GM18511 (cell line): Measurements from ENCODE around the gene FAP.

ENCODE experiments used
- ATAC-seq: cut with Tn5 transposase; IDR thresholded peaks from one replicate; pipeline ENCODE4 v1.9.1; 2021; ENCODE audit warnings: mild to moderate bottlenecking, moderate library complexity; ENCODE audit not compliant: unreplicated experiment

The FAP gene

DNA sequence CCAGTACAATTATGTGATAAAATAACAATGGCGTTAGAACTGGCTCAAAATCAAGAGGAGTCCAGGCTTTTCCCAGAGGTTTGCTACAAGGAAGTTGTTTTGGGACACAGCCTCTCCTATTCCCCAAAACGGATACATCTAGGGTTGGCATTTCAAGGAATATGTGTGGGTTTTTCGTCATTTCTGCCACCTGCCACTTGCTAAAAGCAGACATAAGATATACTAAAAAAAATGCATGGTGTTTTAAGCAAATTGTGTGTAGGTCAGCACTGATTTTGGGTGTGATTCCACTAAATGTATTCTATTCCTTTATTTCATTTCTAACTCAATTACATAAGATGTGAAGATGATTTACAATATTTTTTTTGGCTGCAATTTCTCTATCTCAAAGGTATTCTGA, 54.8 kb downstream of the FAP start:
- ATAC-seq = no peak

DNA sequence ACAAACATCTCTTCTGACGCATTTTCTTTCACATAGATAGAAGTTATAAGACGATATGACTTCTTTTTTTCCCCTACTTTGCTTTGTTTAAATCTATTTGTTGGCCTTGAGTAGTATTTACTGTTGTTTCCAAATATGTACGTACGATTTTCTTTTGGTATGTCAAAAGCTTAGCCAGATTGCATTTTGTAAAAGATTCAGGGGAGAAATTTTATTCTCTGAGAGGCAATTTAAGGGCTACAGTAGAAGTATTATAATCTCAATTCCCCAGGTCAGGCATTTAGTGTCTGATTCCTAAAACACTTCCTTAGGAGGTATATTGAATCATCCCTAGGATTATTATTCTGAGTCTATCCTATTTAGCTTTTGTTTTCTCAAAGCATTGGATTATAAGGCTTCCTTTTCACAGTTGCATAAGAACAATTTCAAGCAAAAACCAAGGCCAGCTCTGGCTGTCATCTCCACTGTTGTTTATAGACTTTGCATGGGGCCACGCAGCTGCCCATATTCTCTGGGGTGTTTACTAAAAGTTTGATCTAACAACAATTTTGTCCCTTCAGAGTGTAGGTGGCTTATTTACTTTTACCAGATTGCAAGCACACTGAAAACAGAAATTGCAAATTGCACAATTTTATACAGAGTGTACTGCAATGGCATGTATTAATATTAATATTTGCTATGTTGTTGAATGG, 57.6 kb downstream of the FAP start:
- no peak for ATAC-seq

DNA sequence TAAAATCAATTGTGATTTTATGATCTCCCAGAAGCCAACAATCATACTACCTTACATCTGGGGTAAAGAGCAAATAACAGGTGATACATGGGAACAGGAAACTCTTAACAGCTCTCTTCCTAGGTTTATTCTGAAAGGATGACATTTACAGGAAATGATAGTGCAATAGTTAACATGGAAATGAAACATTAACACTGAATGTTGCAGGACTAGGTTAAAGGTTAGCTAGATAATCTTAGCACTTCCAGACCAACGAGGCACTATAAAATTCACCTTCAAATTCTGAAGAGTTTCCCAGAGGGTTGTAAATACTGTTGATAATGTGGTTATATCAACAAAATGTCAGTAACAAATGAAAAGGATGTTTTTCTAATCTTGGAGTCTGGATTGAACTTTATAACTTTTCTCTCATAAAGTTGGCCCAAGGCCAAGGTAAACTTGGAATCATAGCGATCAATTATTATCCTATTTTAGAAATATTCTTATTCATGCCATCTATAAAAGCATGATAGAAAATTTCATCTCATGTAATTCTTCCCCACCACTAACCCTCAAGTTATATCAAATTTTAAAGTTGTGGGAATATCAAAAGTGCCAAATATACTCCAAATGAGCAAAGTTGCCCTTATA, 58.3 kb downstream of the FAP start:
- ATAC-seq = no peak

DNA sequence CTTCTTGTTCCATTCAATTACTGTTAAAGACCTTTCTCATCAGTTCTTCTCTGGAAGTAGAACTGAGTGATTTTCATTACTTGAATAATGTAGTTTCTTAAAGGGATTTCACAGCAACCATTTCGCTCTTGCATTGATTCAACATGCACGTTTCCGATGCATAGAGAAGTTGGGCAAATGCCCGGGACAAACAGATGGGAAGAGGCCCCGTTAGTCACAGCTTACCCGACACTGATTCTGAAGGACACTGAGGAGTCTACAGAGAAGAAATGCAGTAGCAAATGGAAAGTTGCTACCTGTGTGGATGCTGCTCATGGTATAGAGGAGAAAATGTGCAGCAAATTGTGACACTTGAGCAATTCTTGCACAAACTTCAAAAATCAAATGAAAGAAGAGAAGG, 58.9 kb downstream of the FAP start:
- ATAC-seq = no peak

DNA sequence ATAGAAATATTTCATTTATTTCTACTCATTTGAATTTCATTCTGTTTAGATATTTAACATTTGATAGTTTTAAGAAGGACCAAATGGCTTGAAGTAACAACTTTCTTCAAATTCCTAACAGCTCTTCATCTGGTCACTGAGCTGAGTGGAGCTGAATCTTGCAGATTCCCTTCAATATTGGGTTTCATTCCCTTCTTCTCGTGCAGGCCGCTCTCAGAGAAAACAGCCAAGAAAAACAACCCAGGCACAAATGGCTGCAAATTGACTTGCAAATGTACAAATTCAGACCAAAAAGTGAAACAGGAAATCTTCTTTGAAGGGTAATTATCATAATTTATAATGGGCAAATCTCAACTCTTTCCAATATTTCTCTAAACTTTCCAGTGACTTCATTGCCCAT, 60.9 kb downstream of the FAP start:
- no peak for ATAC-seq

DNA sequence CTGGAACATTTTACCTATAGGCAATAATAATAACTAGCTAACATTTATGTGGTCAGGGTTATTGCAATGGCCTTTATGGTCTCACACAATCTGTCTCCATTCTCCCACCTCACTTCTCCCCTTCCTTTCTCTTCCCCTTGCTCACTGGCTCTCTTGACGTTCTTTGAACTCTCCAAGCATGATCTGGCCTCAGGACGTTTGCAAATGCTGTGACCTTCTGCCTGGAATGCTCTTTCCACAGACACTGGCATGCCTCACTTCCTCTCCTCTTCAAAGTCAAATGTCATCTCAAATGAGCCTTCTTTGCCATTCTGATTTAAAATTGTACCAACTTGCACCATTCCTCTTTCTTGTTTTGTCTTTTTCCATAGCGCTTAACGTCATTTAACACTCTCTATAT, 65.9 kb downstream of the FAP start:
- ATAC-seq = no peak

DNA sequence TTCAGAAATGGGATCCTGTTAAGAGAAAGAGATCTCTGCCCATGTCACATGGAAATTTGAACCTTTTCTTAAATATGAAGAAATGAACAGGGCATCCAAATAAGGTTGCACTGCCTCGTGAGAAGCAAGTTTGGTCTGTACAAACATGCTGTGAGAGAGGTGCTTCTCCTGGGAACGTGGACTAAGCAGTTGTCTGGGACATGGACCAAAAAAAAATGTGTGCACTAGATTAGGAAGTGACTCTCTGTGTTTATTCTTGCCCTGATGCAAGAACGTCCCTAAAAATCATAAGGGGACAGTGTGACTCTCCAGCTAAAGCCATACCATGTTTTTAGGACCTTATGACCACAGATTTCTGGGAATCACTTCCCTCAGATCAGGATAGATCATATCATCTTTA, 67.5 kb downstream of the FAP start:
- no peak for ATAC-seq

DNA sequence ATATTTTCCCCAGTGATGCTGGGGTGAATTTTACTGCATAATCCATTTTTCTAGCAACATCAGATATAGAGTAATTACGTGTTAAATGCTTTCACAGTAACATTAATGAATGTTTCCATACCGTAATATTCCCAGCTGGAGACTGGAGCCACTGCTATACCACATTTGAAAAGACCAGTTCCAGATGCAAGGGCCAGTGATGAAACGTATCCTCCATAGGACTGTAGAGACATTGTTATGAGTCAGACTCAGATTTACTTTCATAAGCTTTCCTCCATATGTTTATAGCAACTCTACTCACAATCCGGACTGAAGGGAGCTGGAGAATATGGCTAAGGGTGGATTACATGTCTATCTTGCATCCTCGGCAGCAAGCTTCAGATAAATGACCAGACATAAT, 68.5 kb downstream of the FAP start:
- ATAC-seq = no peak

DNA sequence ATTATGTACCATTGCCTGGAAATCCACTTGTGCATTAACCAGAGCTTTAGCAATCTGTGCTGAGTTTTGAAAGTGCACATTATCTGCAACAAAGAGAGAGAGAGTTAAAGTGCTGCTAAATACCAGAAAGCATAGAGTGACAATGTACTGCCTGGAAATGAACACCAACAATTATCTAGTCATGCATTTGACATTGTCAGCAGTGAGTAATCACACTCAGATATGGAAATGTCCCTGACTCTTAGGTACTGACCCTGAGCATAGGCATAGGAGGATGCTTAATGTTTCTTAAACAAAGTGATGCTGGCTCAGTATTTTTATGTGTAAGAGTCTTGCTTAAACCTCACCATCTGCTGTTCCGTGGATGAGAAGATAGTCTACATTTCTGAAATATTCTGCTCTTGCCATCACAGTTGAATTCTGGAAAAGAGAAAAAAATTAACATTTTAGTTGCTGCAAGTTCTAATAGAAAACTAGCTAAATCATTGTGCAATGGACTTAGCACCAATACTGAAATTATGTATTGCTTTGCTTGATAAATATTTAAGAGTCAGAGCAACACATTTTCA, 70.4 kb downstream of the FAP start:
- no peak for ATAC-seq

DNA sequence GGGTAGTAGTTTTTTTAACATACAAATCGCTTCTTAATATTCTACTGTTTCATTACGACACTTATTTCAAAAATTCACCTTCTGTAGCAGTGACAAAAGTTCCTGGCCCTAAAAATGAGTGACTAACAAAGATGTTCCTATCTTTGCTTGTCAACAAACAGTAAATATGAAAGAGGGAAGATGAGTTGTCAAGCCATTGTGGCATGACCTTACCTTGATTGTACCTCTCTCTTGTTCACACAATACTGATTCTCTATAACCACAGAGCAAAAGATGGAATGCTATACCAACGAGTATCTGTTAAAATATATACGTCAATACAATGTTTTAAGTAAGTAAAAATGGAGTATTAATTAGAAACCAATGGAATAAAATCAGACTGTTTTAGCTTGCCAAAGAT, 76.5 kb downstream of the FAP start:
- ATAC-seq = no peak

DNA sequence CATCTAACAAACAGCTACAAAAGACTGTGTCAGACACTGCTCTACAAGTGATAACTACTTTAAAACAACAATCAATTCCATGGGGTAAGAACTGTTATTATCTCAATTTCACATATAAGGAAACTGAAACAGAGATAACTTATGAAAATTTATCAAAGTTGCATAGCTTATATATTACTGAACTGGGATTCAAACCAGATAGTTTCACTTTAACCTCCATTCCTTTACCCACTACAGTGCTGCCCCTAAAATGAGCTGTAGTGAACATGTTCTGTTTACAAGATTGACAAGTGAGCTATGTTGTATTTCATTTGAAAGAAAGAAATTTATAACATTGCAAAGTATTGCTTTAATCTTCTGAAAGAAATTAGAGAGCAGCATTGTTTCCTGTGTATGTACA, 77.1 kb downstream of the FAP start:
- ATAC-seq = peak; percentile 44

DNA sequence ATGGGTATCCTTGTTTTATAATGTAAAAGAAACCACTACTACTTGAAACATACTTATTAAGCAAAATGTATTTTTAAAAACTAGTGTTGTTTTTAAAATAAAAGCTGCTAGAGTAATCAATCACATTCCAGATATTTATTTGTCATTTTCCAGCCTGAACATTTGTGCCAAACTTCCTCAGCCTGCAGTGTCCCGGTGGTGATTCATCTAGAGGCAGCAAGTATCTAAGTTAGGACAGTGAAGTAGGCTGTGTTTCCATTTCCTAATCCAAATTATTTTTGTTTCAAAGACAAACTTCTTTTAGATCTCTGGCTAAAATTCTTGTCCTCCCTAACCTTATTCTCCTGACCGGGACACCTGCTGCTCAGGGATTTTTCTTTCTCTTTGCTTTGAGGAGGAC, 78.4 kb downstream of the FAP start:
- no peak for ATAC-seq

DNA sequence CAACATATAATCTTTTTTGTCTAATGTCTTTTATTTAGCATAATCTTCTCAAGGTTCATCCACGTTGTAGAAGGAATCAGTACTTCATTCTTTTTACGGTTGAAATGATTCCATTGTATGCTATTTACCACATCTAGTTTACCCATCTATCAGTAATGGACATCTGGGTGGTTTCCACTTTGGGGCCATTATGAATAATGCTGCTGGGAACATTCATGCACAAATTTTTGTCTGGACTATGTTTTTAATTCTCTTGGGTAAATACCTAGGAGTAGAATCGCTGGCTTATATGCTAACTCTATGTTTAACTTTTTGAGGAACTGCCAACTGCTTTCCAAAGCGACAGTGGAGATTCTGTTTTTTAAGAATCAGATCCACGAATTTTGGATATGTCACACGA, 83.8 kb downstream of the FAP start:
- no peak for ATAC-seq

DNA sequence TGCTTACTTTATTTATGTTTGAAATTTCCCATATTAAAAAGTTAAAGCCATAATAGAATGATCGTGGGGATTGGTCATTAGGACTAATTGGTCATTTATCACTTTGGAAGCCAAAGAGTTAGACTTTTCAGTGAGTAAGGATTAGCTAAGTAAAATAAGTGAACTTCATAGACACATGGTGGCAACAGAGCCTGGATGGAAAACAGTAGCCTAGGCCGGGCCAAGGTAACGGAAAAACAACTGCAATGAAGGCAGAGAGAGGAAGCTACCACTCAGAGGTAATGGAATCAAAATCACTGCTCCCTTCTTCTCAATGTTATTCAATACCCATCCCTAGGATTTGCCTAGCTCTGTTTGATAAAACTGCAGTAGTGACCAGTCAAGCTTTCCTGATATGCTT, 87.1 kb downstream of the FAP start:
- ATAC-seq = no peak

DNA sequence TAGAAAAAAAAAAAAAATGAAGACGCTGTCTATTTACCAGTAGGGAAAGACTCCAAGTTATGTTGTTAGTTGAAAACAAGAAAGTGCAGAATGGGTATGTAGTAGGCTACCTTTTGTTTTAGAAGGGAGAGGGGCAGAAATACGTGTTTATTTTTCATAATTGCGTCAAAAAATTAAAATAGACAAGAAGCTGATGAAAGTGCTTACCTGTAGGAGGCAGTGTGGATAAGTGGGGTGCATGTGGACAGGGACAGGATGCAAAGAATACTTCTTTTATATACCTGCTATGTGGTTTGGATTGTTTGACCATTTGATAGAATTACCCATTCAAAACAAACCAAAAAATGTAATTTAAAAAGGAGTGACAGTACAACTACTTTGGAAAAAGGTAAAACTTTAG, 88.2 kb downstream of the FAP start:
- no peak for ATAC-seq

DNA sequence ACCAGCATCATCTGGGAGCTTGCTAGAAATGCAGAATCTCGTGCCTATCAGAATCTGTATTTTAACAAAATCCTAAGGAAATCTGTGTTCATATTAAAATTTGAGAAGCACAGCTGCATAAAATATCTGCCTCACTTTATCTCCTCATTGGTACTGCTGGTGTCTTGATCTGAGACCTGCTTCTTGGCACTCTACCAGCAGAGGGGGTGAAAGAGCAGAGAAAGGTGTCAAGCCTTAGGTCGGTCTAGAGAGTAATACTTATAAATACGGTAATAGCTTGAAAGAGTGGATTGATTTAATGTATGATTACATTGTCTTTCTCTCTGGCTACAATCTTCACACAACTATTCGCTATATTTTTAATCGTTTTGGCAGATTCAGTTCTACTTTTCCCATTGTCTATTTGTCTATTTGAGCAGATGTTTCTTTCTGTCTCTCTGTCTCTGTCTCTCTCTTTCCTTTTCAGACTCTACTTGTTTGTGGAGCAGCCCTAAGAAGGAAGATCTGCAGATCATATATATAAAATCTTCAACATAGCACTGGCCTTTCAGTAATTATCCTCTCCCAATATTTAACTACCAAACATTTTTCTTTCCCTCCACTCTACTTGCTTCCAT, 89.5 kb downstream of the FAP start:
- ATAC-seq = peak; percentile 99

DNA sequence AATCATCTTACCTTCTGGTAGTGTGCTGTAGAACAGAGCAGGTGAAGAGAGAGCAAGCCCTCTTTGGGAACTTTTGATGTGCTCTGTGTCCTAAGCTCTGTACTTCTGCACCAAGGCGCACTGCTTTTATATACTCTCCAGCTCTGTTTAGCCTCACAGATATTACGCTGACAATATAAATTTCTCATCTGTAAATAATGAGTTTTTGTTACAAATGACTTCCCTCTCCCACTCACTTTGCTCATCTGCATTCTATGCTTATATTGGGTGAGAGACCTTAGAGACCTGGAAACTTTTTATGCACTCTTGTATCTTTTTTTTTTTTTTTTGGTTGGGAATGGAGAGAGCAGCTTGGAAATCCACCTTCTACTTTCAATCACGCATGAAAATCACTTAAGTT, 91.1 kb downstream of the FAP start, which contains the start of gene GCG:
Gene GCG (minus strand): TSS at position 101 of the 400 bp plus-strand sequence. CDS start 3,069 bp downstream, outside the sequence.
- no peak for ATAC-seq

DNA sequence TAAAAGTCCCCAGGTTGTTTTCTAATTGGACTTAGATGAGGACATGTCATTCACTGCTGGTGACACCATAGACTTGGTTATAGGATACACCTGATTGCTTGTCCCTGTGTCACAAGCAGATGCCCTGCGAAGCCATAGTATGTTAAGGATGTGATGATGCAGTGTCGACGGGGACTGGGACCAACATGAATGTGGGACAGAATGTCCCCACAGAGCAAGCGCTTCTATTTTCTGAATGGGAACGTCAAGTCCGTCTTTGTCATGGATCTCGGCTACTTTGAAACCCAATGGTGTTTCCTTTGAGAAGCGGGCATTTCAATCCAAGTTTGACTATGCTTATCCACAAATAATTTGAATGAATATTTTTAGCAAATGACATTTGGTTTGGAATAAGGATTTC, 93.3 kb downstream of the FAP start:
- ATAC-seq = no peak

DNA sequence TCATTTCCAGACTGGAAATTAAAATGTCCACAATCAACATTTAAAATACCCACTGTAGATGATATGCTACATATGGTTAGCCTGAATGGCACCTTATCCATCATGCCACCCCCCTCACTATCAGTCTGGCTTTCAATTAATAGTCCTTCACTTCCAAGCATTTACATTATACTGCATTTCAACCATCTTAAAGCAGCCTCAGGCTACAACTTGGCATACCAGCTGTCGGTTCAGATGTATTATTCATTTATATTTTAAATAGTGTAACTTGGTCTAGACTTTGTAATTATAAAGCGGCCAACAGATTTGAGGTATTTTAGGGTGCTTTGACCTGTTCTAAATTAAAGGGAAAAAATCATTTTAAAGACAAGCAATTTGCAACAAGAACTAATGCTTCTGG, 93.8 kb downstream of the FAP start:
- ATAC-seq = no peak

DNA sequence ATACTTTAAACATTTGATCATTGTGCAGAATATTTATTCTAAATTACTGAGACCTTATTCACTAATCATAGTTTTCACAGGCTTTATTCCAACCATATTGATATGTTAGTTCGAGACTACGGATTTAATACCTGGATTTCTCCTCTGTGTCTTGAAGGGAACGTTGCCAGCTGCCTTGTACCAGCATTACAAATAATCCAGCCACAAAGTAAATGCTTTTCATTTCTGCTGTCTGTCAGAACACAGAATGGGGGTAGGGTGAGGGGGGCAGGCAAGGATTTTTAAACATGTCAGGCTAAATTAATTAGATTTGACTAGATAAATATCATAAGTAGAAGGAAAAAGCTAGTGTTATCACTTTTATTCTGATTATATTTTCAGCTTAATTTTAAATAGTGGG, 94.3 kb downstream of the FAP start:
- ATAC-seq = no peak

DNA sequence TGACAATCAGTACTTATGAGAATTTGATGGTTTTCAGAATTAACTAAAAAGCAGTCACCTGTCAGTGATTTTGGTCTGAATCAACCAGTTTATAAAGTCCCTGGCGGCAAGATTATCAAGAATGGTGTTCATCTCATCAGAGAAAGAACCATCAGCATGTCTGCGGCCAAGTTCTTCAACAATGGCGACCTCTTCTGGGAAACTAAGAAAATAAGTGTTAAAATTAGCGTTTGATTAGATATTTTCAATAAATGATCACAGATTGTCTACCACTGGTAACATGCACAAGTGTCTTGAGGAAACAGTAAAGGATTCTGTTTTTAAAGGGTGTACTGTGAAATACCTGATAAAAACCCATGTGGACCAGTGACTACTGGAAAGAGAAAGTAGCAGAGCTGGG, 99.3 kb downstream of the FAP start:
- no peak for ATAC-seq

DNA sequence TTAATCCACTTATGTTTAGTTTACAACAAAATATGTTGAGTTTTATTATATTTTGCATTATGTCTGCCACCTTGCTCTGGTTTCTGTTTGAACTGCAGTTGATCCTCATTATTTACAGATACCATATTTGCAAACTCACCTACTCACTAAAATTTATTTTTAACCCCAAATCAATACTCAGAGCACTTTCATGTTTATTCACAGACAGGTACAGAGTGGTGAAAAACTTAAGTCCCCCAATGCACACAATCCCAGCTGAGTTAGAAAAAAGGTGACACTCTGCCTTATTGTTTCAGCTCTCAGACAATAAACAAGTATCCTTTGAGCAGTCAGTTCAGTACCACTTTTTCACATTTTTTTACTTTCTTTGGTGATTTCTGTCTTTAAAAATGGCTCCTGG, 104.9 kb downstream of the FAP start:
- ATAC-seq = no peak
